Cardiac fibroblast (primary cell): ENCODE results near the gene KCTD17.

Experiments
- DNase-seq, 2 donors: peaks; one replicate each; pipeline versions ENCODE4 v3.0.0 to v3.0.0-alpha.2; 2010; ENCODE audit warnings: low read depth in 2 of 2
- H3K4me3 ChIP-seq, 2 donors: replicated peaks in 1 of 2; 1 replicate in 1 of 2; 2 replicates in 1 of 2; pipeline ENCODE4 v1.5.1; 2011; ENCODE audit warnings: low read depth in 2 of 2, low read length in 2 of 2, mild to moderate bottlenecking in 2 of 2, moderate library complexity in 1 of 2
- TF ChIP-seq, protein P1 (sequence below): IDR thresholded peaks from one replicate; pipeline ENCODE4 v1.5.1; 2011; ENCODE audit warnings: low read depth, mild to moderate bottlenecking, low read length, inconsistent platforms

KCTD17 gene

DNA sequence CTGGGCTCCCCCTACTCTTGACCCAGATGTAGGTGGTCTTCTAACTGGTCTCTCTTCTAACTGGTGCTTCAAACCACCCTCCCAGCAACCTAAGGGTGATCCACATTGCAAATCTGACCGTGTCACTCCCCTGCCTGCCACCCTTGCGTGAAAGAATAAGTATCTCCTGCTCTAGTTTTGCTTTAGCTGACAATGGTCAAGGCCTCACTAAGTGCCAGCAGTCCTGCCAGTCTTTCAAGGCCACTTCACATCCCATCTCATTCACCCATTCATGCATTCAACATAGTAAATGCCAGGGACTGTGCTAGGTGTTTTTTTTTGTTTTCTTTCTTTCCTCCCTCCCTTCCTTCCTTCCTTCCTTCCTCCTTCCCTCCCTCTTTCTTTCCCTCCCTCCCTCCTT, 2.3 kb upstream of the KCTD17 start:
- H3K4me3 ChIP-seq: no peak overlapping the region
- TF ChIP-seq, protein P1, sequence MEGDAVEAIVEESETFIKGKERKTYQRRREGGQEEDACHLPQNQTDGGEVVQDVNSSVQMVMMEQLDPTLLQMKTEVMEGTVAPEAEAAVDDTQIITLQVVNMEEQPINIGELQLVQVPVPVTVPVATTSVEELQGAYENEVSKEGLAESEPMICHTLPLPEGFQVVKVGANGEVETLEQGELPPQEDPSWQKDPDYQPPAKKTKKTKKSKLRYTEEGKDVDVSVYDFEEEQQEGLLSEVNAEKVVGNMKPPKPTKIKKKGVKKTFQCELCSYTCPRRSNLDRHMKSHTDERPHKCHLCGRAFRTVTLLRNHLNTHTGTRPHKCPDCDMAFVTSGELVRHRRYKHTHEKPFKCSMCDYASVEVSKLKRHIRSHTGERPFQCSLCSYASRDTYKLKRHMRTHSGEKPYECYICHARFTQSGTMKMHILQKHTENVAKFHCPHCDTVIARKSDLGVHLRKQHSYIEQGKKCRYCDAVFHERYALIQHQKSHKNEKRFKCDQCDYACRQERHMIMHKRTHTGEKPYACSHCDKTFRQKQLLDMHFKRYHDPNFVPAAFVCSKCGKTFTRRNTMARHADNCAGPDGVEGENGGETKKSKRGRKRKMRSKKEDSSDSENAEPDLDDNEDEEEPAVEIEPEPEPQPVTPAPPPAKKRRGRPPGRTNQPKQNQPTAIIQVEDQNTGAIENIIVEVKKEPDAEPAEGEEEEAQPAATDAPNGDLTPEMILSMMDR: no peak
- no peak for DNase-seq

DNA sequence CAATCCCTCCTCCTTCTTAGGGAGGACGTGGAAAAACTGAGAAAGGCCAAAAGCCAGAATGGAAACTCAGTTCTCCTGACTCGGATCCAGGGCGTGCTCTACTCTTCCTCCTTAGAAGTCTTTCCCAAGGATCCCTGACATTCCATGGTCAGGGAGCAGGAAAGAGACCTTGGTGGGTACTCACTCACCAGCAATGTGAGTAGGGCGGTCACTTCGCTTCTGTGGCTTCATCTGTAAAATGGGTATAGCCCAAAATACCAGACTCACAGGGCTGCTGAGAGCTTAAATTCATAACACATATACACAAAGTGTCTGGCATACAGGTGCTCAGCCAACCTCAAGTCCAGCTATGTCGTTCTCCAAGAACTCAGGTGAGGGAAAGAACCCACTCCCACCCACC, 629 bp upstream of the KCTD17 start:
- TF ChIP-seq, protein P1: no peak
- no peak overlapping the region for H3K4me3 ChIP-seq
- no peak for DNase-seq

DNA sequence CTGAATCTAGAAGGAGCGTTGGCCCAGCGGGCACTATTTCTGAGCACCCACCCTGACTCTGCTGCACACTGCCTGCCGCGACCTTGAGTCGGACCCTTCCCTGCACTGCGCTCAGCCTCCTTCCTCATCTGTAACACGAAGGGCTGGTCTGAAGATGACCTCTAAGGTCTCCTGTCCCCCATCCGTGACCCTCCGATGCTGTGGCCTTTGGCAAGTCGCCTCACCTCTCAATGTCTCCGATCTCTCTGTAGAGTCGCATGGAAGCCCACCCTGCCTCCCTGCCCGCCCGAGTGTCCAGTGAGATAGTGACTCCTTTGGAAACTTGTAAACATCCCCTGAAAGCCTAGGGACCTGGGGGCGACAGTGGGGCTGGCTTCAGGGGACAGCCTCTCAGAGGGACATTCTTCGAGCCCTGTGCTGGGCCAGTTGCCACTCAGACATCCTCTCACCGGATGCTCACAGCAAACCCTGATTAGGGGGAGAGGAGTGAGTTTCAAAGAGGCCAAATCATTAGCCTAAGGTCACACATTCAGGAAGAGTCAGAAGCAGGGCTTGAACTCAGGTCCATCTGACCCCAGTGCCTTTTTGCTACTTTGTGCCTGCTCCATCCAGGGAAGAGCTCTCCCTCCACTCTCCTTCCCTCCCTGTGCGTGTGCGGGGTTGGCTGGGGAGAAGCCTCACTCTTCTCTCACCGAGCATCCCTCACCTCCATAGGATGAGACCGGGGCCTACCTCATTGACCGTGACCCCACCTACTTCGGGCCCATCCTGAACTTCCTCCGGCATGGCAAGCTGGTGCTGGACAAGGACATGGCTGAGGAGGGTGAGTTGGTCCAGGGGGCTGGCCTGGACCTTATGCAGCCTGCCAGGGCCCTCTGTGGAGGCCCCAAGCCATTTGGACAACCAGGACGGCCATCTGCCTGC, 1.1 kb downstream of the KCTD17 start:
- no peak for DNase-seq
- H3K4me3 ChIP-seq: peak overlapping the region; percentile 61 to 71
- TF ChIP-seq, protein P1: no peak

DNA sequence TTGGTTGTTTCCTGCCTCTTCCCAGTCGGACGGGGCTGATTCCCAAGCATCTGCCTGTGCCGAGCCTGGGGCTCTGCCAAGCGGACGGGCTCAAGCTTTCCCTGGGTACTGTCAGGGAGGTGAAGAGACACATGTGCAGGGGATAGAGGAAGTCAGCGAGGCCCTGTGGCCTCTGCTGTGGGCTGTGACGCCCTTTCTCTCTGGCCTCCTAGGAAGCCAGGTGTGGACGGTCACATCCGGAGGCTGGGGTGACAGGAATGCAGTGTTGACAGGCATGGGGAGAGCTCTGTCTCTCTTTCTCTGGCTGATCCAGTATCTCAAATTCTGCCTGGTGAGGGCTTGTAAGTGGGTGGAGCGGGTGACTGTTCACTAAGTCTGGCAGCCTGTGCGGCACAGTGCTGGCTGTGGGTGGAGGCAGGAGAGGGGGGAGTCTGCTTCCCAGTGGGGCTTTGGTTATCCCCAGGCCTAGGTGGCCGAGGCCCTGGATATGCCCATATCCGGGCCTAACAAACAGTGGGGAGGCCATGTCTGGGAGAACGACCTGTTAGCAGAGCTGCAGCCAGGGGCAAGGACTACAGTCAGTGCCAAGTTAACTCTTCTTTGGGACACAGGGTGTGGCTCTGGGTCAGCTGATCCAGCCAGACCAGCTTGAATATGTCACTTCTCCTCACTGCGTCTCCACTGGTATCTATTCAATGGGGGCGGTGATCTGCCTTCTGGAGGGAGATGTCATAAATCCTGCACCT, 1.9 kb downstream of the KCTD17 start:
- H3K4me3 ChIP-seq: no peak overlapping the region
- TF ChIP-seq, protein P1: no peak
- DNase-seq: peak in 1 of 2 donors; percentile 33

DNA sequence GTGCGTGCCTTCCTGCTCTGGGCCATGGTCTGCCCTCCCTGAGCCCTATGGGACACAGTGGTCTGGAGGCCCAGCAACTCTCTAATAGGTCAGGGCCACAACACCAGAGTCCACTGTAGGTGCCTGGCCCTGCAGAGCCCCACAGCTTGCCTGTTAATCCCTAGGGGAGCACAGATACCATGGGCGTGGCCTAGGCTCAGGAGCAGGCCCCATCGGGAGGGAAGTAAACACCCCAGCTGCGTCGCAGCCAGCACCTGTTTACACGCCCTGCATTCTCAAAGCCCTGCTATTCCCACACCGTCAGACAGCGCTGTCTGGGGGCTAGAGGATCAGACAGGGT, 2.5 kb downstream of the KCTD17 start:
- TF ChIP-seq, protein P1: no peak
- no peak for DNase-seq
- H3K4me3 ChIP-seq: no peak overlapping the region

DNA sequence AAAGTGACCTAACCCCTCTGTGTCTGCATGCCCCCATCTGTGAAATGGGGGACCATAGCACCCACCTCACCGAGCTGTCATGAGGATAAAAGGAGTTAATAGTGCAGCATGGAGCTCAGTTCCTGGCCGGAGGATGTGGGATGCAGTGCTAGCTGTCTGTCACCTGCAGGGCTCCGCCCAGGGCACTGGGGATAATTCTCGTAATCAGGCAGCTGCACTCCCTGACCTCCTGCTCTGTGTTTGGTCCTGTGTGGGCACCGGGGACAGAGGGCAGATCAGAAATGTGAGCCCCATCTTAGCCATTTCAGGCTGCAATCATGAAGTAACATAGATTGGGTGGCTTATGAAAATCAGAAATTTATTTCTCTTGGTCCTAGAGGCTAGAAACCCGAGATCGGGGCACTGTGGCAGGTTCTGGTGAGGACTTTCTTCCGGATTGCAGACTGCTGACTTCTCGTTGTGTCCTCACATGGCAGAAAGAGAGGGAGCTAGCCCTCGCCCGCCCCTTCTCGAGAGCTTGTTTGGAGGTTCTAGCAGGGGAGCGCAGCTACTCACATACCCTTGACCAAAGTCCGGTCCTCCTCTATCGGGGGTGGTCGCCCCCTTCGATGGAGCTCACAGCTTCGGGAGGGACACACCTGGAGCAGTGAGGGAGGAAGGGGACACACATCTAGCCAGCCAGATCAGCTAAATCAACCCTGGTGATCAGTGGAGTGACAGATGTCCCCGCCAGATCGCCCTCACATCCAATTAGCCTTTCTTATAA, 3.2 kb downstream of the KCTD17 start:
- DNase-seq: no peak
- TF ChIP-seq, protein P1: no peak
- no peak overlapping the region for H3K4me3 ChIP-seq
